SK-N-SH treated with all-trans-retinoic acid at 6 μM for 48 hours (cell line): ENCODE data around the gene SLMAP.

ENCODE experiments used
- ATAC-seq: fragments of 200-7000 bp; cut with Tn5 transposase; 3 replicates; pipeline ENCODE4 v1.9.1; 2020; ENCODE audit warnings: mild to moderate bottlenecking, moderate library complexity
- ARNTL ChIP-seq: fragments of 450-650 bp; formaldehyde crosslinking; IDR thresholded peaks from 2 replicates; pipeline ENCODE4 v1.5.0; 2020; ENCODE audit warnings: low read depth, mild to moderate bottlenecking, moderate library complexity, borderline replicate concordance
- BACH2 ChIP-seq: fragments of 250-450 bp; sonication (Bioruptor Pico); IDR thresholded peaks from 2 replicates; pipeline ENCODE4 v1.9.0; 2021; ENCODE audit warnings: mild to moderate bottlenecking, borderline replicate concordance
- CREB5 ChIP-seq: fragments of 250-450 bp; sonication (Bioruptor Pico); IDR thresholded peaks from 2 replicates; pipeline ENCODE4 v1.5.1; 2020; ENCODE audit warnings: low read depth, mild to moderate bottlenecking, moderate library complexity
- CSDC2 ChIP-seq: fragments of 250-450 bp; sonication (Bioruptor Pico); IDR thresholded peaks from 2 replicates; pipeline ENCODE4 v1.5.0; 2020; ENCODE audit warnings: mild to moderate bottlenecking, moderate library complexity
- CSRNP3 ChIP-seq: fragments of 250-450 bp; sonication (Bioruptor Pico); IDR thresholded peaks from 2 replicates; pipeline ENCODE4 v1.5.1; 2021; ENCODE audit warnings: mild to moderate bottlenecking, moderate library complexity
- ESRRG ChIP-seq: fragments of 250-450 bp; sonication (Bioruptor Pico); IDR thresholded peaks from 2 replicates; pipeline ENCODE4 v1.6.1; 2021; ENCODE audit warnings: mild to moderate bottlenecking
- GLIS3 ChIP-seq: fragments of 250-450 bp; sonication (Bioruptor Pico); IDR thresholded peaks from 2 replicates; pipeline ENCODE4 v1.5.0; 2020; ENCODE audit warnings: mild to moderate bottlenecking, moderate library complexity
- ISL1 ChIP-seq: fragments of 250-450 bp; sonication (Bioruptor Pico); IDR thresholded peaks from 2 replicates; pipeline ENCODE4 v2.1.2; 2022; ENCODE audit warnings: mild to moderate bottlenecking, moderate library complexity
- OSR1 ChIP-seq: fragments of 250-450 bp; sonication (Bioruptor Pico); IDR thresholded peaks from 2 replicates; pipeline ENCODE4 v1.8.0; 2022; ENCODE audit warnings: moderate library complexity, mild to moderate bottlenecking, inconsistent platforms
- POU6F1 ChIP-seq: fragments of 250-450 bp; sonication (Bioruptor Pico); IDR thresholded peaks from 2 replicates; pipeline ENCODE4 v1.8.0; 2021; ENCODE audit warnings: low read depth, mild to moderate bottlenecking, moderate library complexity, borderline replicate concordance
- PPARA ChIP-seq: fragments of 250-450 bp; sonication (Bioruptor Pico); IDR thresholded peaks from 2 replicates; pipeline ENCODE4 v1.5.0; 2020; ENCODE audit warnings: mild to moderate bottlenecking, borderline replicate concordance
- RARB ChIP-seq: fragments of 250-450 bp; sonication (Bioruptor Pico); IDR thresholded peaks from 2 replicates; pipeline ENCODE4 v1.8.0; 2021; ENCODE audit warnings: mild to moderate bottlenecking, moderate library complexity
- SNAI2 ChIP-seq: fragments of 250-450 bp; sonication (Bioruptor Pico); IDR thresholded peaks from 2 replicates; pipeline ENCODE4 v1.5.0; 2020; ENCODE audit warnings: mild to moderate bottlenecking, moderate library complexity
- TCF4 ChIP-seq: fragments of 250-450 bp; sonication (Bioruptor Pico); IDR thresholded peaks from 2 replicates; pipeline ENCODE4 v1.8.0; 2021; ENCODE audit warnings: mild to moderate bottlenecking, moderate library complexity, borderline replicate concordance
- TOX ChIP-seq: fragments of 250-450 bp; sonication (Bioruptor Pico); IDR thresholded peaks from 2 replicates; pipeline ENCODE4 v1.8.0; 2021; ENCODE audit warnings: mild to moderate bottlenecking, moderate library complexity, borderline replicate concordance
- TSHZ2 ChIP-seq: fragments of 250-450 bp; sonication (Bioruptor Pico); IDR thresholded peaks from 2 replicates; pipeline ENCODE4 v1.5.0; 2020; ENCODE audit warnings: mild to moderate bottlenecking, moderate library complexity
- ZC3H10 ChIP-seq: fragments of 250-450 bp; sonication (Bioruptor Pico); IDR thresholded peaks from 2 replicates; pipeline ENCODE4 v1.5.1; 2021; ENCODE audit warnings: mild to moderate bottlenecking, moderate library complexity
- ZFP3 ChIP-seq: fragments of 250-450 bp; sonication (Bioruptor Pico); IDR thresholded peaks from 2 replicates; pipeline ENCODE4 v1.5.0; 2020; ENCODE audit warnings: mild to moderate bottlenecking, moderate library complexity
- ZFP30 ChIP-seq: fragments of 450-650 bp; formaldehyde crosslinking; IDR thresholded peaks from 2 replicates; pipeline ENCODE4 v1.5.0; 2022; ENCODE audit warnings: mild to moderate bottlenecking, moderate library complexity
- ZNF565 ChIP-seq: fragments of 450-650 bp; formaldehyde crosslinking; conservative IDR thresholded peaks from 2 replicates; pipeline ENCODE4 v1.5.0; 2020; ENCODE audit warnings: low read depth, mild to moderate bottlenecking, moderate library complexity
- ZNF70 ChIP-seq: fragments of 450-650 bp; formaldehyde crosslinking; IDR thresholded peaks from 2 replicates; pipeline ENCODE4 v1.5.0; 2020; ENCODE audit warnings: mild to moderate bottlenecking, moderate library complexity
- ZNF8 ChIP-seq: fragments of 450-650 bp; formaldehyde crosslinking; IDR thresholded peaks from 2 replicates; pipeline ENCODE4 v1.5.0; 2020; ENCODE audit warnings: mild to moderate bottlenecking, moderate library complexity

Gene SLMAP

GRCh38 chr3:57967590-57967989, 211.5 kb downstream of the SLMAP start:
- no peak for TF ChIP-seq ZNF70
- no peak for TF ChIP-seq TSHZ2
- no peak for TF ChIP-seq BACH2 (CRISPR knock-in tag)
- no peak for TF ChIP-seq ZNF565 (CRISPR knock-in tag)
- TF ChIP-seq CSDC2 (CRISPR knock-in tag), result no peak
- TF ChIP-seq ARNTL (CRISPR knock-in tag), result no peak
- no peak for TF ChIP-seq ZC3H10
- TF ChIP-seq OSR1 (CRISPR knock-in tag), result no peak
- no peak for TF ChIP-seq CSRNP3
- TF ChIP-seq SNAI2, result no peak
- no peak for TF ChIP-seq ZFP3
- TF ChIP-seq ISL1 (CRISPR knock-in tag), result no peak
- TF ChIP-seq RARB (CRISPR knock-in tag), result no peak
- TF ChIP-seq ZFP30 (CRISPR knock-in tag), result no peak
- no peak for TF ChIP-seq CREB5 (CRISPR knock-in tag)
- no peak for TF ChIP-seq GLIS3 (CRISPR knock-in tag)
- no peak for TF ChIP-seq PPARA (CRISPR knock-in tag)
- no peak for TF ChIP-seq POU6F1 (CRISPR knock-in tag)
- TF ChIP-seq TOX (CRISPR knock-in tag), result no peak

GRCh38 chr3:57968501-57968900, 212.4 kb downstream of the SLMAP start:
- TF ChIP-seq ARNTL (CRISPR knock-in tag), result no peak
- no peak for TF ChIP-seq CREB5 (CRISPR knock-in tag)
- no peak for TF ChIP-seq ZNF565 (CRISPR knock-in tag)
- no peak for TF ChIP-seq POU6F1 (CRISPR knock-in tag)
- TF ChIP-seq ZFP30 (CRISPR knock-in tag), result no peak
- TF ChIP-seq ZNF8 (CRISPR knock-in tag), result no peak
- no peak for TF ChIP-seq TSHZ2
- TF ChIP-seq ESRRG (CRISPR knock-in tag), result no peak
- TF ChIP-seq ZC3H10, result no peak
- no peak for TF ChIP-seq ZFP3
- no peak for TF ChIP-seq TCF4 (CRISPR knock-in tag)
- TF ChIP-seq RARB (CRISPR knock-in tag), result no peak
- TF ChIP-seq PPARA (CRISPR knock-in tag), result no peak
- TF ChIP-seq CSDC2 (CRISPR knock-in tag), result no peak
- no peak for ATAC-seq

More at GRCh38 chr3:57967590-57967989, 211.5 kb downstream of the SLMAP start:
- no peak for ATAC-seq
